NCI-H524 (cell line): Measurements from ENCODE around the gene CCDC3.

ENCODE experiments used
- DNase-seq, 2 experiments: peaks; one replicate each; lab custom pipeline; 2025; lab: John Stamatoyannopoulos, UW

The CCDC3 gene

DNA sequence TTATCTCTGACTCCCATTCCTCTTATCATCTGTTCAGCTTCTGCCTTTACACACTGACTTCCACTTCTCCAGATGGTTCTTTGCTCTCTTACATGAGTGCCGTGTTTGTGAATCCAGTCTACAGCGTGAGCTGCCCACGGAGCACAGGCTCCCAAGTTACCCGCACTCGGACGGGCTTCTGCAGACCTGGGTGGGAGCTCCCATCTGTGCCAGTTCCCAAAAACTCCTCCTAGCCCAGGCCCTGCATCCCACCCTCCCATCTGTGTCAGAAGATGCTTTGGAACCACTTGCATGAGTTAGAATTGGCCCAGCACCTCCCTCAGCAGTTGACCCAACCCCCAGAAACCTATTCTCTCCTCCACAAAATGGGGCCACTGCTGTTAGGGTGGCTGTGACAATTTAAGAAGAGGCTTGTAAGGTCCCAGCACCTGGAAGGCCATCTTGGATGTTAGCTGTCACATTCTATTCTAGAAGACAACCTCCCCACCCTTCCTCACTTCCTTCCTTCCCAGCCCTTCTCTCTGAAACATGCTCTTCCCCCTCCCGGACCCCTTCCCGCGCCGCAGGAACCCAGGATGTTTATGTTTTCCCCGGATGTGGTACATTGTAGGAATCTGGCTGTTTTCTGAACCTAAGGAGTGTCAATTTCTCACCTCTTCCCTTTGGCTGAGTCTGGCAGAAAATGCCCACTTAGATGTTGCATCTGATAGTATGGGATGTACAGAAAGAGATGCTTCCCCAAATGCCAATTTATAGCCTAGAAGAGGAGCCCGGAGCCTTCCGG is 79.2 kb downstream of the CCDC3 start:
- peak in 1 of 2 experiments; percentile 11 for DNase-seq

GRCh38 chr10:12921163-12921562 is 80.3 kb downstream of the CCDC3 start:
- DNase-seq = no peak

GRCh38 chr10:12919574-12919973 is 81.9 kb downstream of the CCDC3 start:
- DNase-seq = no peak

GRCh38 chr10:12916587-12916986 is 84.9 kb downstream of the CCDC3 start:
- no peak for DNase-seq

- DNase-seq = no peak
These were observed 85.8 kb downstream of the CCDC3 start for GRCh38 chr10:12915637-12916168.

- no peak for DNase-seq
These were observed 87.4 kb downstream of the CCDC3 start for GRCh38 chr10:12914111-12914510.

DNA sequence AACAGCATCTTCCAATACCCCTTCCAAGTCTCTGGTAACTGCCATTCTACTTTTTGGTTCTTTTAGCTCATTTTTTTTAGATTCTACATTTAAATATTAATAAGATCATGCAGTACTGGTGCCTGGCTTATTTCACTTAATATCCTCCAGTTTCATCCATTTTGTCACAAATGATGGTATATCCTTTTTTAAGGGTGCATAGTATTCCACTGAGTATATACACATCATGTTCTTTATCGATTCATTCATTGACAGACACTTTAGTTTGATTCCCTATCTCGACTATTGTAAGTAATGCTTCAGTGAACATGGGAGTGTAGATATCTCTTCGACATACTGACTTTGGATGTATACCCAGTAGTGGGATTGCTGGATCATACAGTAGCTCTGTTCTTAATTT is 89.7 kb downstream of the CCDC3 start:
- DNase-seq = no peak

DNA sequence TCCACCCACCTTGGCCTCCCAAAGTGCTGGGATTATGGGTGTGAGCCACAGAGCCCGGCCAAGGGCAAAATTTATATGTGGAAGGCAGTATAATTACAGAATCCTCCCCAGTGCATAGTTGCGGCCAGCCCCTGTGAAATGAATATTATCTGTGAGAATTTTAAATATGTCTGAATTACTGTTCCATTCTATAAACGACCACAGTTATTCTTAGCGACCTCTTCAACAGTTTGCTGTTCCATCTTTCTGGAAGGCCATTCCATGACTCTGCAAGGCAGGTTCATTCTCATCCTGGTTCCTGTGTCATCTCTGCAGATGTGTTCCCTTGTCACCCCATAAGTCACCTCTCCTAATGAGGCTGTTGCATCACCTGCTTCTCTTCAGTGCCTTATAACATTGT is 90.7 kb downstream of the CCDC3 start:
- DNase-seq = no peak

- DNase-seq = no peak
These were observed 91.7 kb downstream of the CCDC3 start for GRCh38 chr10:12909836-12910185.

DNA sequence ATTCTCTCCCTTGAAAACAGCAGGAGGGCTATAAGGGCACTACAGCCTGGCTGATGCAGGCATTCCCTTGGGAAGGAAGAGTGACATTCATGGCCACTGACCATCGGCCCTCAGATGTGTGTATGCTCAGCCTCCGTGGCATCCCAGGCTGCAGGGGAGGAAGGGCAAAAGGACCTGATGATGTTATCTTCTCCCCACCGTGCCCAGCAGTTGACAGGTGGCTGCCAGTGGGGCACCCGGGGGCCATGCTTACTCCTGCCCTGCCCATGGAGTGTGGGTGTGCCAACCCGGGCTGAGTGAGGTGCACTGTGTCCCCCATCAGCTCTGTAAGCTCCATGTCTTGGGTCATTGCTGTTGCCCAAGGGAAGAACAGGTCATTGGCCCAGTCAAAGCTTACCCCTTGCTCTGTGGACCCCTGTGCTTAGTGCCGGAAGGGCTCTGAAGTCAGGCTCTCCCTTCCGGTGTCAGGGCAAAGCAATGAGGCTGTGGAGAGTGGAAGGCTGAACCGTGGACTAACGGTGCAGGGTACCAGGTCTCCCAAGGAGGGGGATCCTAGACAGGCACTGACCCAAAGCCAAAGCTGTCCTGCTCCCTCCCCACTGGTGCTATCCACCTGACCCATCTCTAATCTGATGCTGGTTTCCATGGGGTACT is 92.2 kb downstream of the CCDC3 start:
- DNase-seq = no peak

DNA sequence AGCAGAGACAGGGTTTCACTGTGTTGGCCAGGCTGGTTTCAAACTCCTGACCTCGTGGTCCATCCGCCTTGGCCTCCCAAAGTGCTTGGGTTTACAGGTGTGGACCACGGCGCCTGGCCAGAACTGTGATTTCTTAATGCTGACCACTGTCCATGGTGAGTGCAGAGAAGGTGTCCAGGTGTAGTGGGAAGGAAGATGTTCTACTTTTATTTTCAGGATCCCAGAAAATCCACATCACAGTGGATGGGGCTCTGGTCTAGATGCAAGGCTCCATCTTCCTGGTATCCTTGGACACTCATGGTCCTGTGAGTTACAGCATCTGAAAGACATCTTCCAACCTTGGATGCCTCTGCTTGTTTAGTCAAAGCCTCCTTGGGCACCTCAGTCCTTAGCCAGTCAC is 92.7 kb downstream of the CCDC3 start:
- DNase-seq = no peak

DNA sequence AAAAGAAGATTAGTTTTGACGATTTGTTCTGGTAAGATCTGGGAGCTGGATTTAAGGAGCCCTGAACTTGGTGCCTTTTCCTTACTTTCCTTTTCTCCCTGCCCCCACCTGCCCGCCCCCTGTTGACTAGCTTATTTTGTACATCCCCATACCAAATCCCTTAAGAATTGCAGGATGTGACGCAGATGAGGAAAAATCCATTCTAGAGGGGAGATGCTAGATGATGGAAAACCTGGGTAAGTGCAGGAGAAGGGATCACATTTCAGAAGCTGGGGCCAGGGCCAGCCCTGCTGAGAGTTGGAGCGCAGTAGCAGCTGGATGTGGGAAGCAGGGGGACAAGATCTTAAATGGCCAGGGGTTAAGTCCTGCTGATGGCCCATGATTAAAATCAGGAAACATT is 93.9 kb downstream of the CCDC3 start:
- DNase-seq = no peak

- DNase-seq = no peak
These were observed 95.4 kb downstream of the CCDC3 start for GRCh38 chr10:12906051-12906541.

DNA sequence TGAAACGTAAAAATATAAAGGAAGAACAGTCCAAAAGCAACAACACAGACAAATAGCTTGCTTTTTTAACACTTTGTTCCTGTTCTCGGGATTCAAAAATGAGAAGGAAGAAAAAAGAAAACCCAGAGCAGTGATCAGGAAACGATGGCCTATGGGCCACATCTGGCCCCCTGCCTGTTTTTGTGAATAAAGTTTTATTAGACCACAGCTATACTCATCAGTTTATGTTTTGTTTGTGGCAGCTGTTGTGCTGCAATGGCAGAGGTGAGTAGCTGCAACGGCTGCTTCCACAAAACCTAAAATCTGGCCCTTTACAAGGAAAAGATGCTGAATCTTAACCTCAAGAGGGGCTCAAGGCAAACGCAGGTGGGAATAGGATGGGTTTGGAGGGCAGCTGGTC is 96.4 kb downstream of the CCDC3 start:
- no peak for DNase-seq

DNA sequence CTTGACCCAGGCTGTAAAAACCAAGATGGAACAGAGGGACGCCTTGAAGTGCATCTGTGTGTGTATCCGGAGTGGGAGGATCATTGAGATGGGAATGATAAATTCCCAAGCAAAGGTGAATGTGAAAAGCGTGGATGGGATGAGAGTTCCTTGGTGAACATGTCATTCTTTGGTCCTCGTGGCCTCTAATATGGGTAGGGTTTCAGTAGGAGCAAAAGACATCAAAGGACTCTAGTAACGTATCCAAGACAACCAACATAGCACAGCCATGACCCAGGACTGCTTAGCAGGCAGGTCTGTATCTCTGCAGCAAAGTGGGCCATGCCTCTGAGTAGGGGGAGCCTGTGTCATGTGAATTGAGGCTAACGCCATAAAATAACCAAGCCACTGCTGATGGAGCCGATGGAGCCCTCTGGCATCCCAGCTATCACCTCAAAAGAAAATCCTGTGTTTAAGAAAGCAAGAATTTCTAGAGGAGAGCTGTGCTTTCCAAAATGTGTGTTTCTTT is 98.6 kb downstream of the CCDC3 start:
- no peak for DNase-seq

DNA sequence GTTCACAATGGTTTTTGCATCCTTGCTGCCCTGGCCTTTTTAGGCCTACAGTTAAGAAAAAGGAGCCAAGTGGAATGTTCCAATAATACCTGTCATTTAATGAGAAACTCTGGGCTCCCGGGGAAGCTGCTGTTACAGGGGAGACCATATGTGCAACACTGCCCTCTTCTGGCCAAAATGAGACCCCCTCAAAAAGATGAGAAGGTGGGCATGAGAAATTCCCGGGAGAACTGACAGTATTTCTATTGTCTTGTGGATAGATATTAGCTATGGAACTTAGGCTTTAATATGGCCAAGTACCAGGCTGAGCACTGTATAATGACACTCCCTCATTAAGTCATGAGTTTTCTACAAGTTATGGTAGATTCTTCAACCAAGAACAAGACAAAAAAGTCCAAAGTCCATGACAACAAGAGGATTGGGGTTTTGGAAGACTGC is 99.4 kb downstream of the CCDC3 start:
- DNase-seq = peak; percentile 3 to 36

- DNase-seq = no peak
These were observed 102.0 kb downstream of the CCDC3 start for GRCh38 chr10:12899546-12899945.

GRCh38 chr10:12898271-12898670 is 103.2 kb downstream of the CCDC3 start:
- no peak for DNase-seq

GRCh38 chr10:12897278-12897677 is 104.2 kb downstream of the CCDC3 start:
- no peak for DNase-seq

DNA sequence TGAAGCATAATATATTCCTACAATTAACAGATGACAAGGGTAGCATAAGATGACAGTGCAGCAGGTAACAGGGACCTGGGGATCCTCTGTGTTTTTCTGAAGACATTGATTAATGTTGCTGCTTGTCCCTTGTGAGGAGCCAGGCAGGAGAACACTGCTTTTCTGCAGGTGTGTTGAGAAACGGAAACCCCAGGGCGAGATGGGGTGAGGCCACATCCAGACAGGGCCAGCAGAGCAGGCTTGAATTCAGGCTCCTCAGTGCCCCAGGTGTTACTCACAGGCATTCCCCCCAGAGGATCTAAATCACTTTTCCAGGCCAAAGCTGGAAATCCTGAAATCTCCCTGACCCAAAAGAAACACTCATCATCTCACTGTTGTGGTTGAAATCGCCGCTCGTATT is 105.3 kb downstream of the CCDC3 start:
- no peak for DNase-seq

DNA sequence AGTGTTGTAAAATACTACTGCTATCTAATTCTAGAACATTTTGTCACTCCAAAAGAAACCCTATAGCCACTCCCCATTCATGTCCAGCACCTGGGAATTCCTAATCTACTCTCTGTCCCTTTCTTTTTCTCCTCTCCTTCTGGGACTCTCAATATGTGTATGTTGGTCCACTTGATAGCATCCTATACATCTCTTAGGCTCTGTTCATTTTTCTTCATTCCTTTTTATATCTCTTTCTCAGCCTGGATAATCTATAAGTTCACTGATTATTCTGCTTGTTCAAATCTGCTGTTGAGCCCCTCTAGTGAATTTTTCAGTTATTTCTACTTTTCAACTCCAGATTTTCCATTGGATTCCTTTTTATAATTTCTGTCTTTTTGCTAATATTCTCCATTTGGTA is 108.6 kb downstream of the CCDC3 start:
- no peak for DNase-seq

DNA sequence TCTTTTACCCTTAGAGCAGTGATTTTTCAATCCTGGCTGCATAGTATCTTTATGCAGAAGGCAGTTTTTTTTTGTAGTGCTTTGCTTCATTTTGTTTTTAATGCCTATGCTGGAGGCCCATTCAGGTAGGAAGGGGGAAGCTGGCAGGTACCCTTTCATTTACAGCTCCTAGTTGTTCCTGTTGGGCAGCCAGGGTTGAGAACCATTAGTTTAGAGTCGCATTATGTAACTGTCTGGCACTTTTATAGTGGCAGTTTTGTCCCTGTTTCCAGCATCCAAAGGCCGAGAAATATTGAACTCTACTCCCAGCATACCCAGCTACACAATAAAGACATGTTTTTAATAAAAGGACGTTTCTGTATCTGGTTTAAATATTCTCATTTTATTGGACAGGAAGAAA is 110.6 kb downstream of the CCDC3 start:
- no peak for DNase-seq

GRCh38 chr10:12888470-12888869 is 113.0 kb downstream of the CCDC3 start:
- no peak for DNase-seq
